ENCODE data around the gene FHIP1B. TPM values are rescaled to one million over a fixed set of nuclear protein-coding genes. Genes with fewer than 3 reads are reported as not detected.

Gene FHIP1B
- total RNA-seq, 2 experiments from 2014 or later: 20.1 to 21.2 TPM

DNA sequence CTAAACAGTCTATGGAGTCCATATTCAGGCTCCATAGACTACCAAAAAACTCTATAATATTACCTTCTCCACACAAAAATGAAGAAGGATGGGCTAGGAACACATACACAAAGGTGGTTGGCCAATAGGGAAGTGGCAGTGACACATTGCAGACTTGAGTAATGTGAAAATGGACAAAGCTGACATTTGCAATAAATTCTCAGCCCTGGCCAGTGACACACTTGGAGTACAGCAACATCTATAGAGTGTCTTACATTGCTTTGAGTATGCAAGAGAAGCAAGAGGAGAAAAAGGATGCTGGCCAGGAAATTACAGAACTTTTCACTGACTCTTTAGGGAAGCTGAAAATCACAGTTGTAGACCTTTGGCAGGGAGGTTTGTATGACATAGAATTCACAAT is 42.7 kb downstream of the FHIP1B start:
- Histone ChIP-seq H2AFZ (ENCODE audit: low read length) (no peak overlapping the region), H3K36me3 (ENCODE audit: insufficient read depth, low read length) (no peaks in the 10 kb centered on the region), H3K4me1 (ENCODE audit: insufficient read depth, low read length, poor library complexity, severe bottlenecking) (no peaks in the 10 kb centered on the region), H3K4me2 (ENCODE audit: low read length) (no peak overlapping the region), H3K27ac (ENCODE audit: low read depth, low read length, poor library complexity, severe bottlenecking) (no peak overlapping the region), H3K4me3 (ENCODE audit: low read depth, low read length, poor library complexity, severe bottlenecking) (no peak overlapping the region), H3K79me2 (ENCODE audit: insufficient read depth, low read depth, low read length) (no peaks in the 10 kb centered on the region), H3K9me2 (ENCODE audit: insufficient read depth, low read length) (no peaks in the 10 kb centered on the region), H3K9me3 (ENCODE audit: low read length) (no peaks in the 10 kb centered on the region), H4K20me1 (ENCODE audit: insufficient read depth, low read length) (no peaks in the 10 kb centered on the region)
- intact Hi-C loops (cut with micrococcal nuclease; ENCODE audit: unreplicated experiment): no loop called here
- no peak for TF ChIP-seq EZH2phosphoT487 (IDR thresholded peaks at IDR 0.05; ENCODE audit: borderline replicate concordance, low read depth, low read length)
- TF ChIP-seq, protein P1, sequence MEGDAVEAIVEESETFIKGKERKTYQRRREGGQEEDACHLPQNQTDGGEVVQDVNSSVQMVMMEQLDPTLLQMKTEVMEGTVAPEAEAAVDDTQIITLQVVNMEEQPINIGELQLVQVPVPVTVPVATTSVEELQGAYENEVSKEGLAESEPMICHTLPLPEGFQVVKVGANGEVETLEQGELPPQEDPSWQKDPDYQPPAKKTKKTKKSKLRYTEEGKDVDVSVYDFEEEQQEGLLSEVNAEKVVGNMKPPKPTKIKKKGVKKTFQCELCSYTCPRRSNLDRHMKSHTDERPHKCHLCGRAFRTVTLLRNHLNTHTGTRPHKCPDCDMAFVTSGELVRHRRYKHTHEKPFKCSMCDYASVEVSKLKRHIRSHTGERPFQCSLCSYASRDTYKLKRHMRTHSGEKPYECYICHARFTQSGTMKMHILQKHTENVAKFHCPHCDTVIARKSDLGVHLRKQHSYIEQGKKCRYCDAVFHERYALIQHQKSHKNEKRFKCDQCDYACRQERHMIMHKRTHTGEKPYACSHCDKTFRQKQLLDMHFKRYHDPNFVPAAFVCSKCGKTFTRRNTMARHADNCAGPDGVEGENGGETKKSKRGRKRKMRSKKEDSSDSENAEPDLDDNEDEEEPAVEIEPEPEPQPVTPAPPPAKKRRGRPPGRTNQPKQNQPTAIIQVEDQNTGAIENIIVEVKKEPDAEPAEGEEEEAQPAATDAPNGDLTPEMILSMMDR (conservative IDR thresholded peaks at IDR 0.05; ENCODE audit: low read length): no peak
- CTCF ChIA-PET (ENCODE audit: unreplicated experiment): no interaction called here
- POLR2A ChIA-PET: interaction anchor here (0.5 to 1.1 kb wide), 4 partner anchors 12 to 1792 kb away, joined by 3 read pairs; no protein-coding TSS in a partner anchor
- no peak for DNase-seq (ENCODE audit: low spot score)
- no TSS peak for BruUV-seq (replicated peaks)

DNA sequence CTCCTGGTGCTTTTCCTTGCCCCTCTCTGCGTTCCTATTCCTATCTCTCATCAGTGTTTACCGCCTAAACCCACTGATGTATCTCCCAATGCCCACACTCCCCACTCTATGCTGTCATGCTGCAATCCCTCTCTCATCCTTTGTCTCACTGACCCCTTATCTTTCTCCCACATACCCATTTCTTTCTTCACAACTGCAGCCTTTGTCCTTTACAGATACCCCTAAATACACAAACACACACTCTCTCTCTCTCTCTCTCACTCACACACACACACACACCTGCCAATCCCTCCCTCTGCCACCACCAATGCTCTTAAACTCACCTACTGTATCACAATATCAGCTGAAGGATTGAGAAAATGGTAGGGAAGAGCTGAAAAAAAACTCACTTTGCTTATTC is 59.0 kb downstream of the FHIP1B start:
- Histone ChIP-seq H4K20me1 (ENCODE audit: insufficient read depth, low read length) (no peaks in the 10 kb centered on the region), H3K4me1 (ENCODE audit: insufficient read depth, low read length, poor library complexity, severe bottlenecking) (no peaks in the 10 kb centered on the region), H3K36me3 (ENCODE audit: insufficient read depth, low read length) (no peaks in the 10 kb centered on the region), H3K9me3 (ENCODE audit: low read length) (no peaks in the 10 kb centered on the region), H3K9me2 (ENCODE audit: insufficient read depth, low read length) (no peaks in the 10 kb centered on the region), H3K4me3 (ENCODE audit: low read depth, low read length, poor library complexity, severe bottlenecking) (no peak overlapping the region), H3K79me2 (ENCODE audit: insufficient read depth, low read depth, low read length) (no peaks in the 10 kb centered on the region), H3K27ac (ENCODE audit: low read depth, low read length, poor library complexity, severe bottlenecking) (no peak overlapping the region), H2AFZ (ENCODE audit: low read length) (no peak overlapping the region), H3K4me2 (ENCODE audit: low read length) (no peak overlapping the region)
- TF ChIP-seq, protein P1 (conservative IDR thresholded peaks at IDR 0.05; ENCODE audit: low read length): no peak
- no peak for TF ChIP-seq EZH2phosphoT487 (IDR thresholded peaks at IDR 0.05; ENCODE audit: borderline replicate concordance, low read depth, low read length)
- ChIA-PET CTCF (ENCODE audit: unreplicated experiment) (no interaction called here), POLR2A (interaction anchor here (0.6 kb wide), 1 partner anchor 1454 kb away, joined by 3 read pairs; no protein-coding TSS in a partner anchor)
- no TSS peak for BruUV-seq (replicated peaks)
- intact Hi-C loops (cut with micrococcal nuclease; ENCODE audit: unreplicated experiment): no loop called here
- DNase-seq (ENCODE audit: low spot score): no peak

DNA sequence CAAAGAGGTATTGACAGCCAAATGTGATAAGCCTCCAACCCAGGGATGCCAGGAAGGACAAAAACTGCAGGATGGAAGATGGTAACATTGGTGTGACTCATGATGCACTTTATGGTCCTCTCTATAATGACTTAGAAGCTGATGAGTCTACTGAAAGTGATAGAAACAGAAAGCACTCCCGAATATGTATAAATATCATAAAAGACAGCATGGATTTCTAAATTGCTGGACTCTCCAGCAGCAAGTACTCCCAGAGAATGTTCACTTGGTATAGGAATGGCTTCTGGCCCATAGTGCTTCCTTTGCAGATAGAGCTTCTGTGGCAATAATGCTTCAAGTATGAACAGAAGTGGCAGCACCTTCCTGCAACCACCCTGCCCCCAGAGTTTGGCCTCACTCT is 64.2 kb downstream of the FHIP1B start, which contains the start of gene OR52B2:
Gene OR52B2, minus strand, starts transcription at position 101 of the 400 bp plus-strand sequence. Its CDS starts 0 bp downstream, at position 101.
- Histone ChIP-seq H3K36me3 (ENCODE audit: insufficient read depth, low read length) (no peaks in the 10 kb centered on the region), H3K4me3 (ENCODE audit: low read depth, low read length, poor library complexity, severe bottlenecking) (no peak within 1 kb of the TSS), H2AFZ (ENCODE audit: low read length) (no peak within 1 kb of the TSS), H3K4me1 (ENCODE audit: insufficient read depth, low read length, poor library complexity, severe bottlenecking) (no peaks in the 10 kb centered on the region), H3K9me3 (ENCODE audit: low read length) (0 out of 2 replicates have a peak, but pooled peaks cover 2% of the 10 kb centered on the region), H4K20me1 (ENCODE audit: insufficient read depth, low read length) (no peaks in the 10 kb centered on the region), H3K4me2 (ENCODE audit: low read length) (no peak within 1 kb of the TSS), H3K9me2 (ENCODE audit: insufficient read depth, low read length) (no peaks in the 10 kb centered on the region), H3K79me2 (ENCODE audit: insufficient read depth, low read depth, low read length) (no peaks in the 10 kb centered on the region), H3K27ac (ENCODE audit: low read depth, low read length, poor library complexity, severe bottlenecking) (no peak within 1 kb of the TSS)
- intact Hi-C loops (cut with micrococcal nuclease; ENCODE audit: unreplicated experiment): no loop called here
- ChIA-PET CTCF (ENCODE audit: unreplicated experiment) (no interaction called here), POLR2A (no interaction called here)
- no peak for DNase-seq (ENCODE audit: low spot score)
- no TSS peak for BruUV-seq (replicated peaks)
- TF ChIP-seq EZH2phosphoT487 (IDR thresholded peaks at IDR 0.05; ENCODE audit: borderline replicate concordance, low read depth, low read length): no peak
- TF ChIP-seq, protein P1 (conservative IDR thresholded peaks at IDR 0.05; ENCODE audit: low read length): no peak
